ENCODE measurements around the gene INTS3.
"Not testable (repeated sequence)": the region's sequence is repeated elsewhere in the genome, so short reads cannot be mapped to it uniquely, and the experiment has no call there.

The INTS3 gene

GRCh38 chr1:153752571-153753195 lies 24.8 kb downstream of the INTS3 start:
- DNase-seq (ENCODE audit: low spot score) = no peak

DNA sequence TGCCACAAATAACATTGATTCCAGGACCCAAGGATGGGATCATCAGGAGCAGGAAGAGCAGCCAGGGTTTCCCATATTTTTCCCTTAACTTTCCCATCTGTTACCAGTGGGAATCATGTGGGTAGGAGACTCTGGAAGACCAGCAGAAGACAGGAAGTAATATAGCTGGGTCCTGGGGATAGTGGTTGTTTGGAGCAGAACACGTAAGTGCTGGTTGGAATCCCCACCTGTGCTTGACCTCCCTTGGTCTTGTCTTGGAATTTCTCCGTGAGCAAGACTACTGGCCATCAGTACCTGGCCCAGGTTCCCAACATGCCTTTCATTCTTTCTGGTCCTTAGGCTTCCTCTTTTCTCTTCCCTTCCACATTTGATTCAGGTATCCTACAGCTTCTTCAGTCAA lies 26.4 kb downstream of the INTS3 start:
- DNase-seq (ENCODE audit: low spot score) = no peak

DNA sequence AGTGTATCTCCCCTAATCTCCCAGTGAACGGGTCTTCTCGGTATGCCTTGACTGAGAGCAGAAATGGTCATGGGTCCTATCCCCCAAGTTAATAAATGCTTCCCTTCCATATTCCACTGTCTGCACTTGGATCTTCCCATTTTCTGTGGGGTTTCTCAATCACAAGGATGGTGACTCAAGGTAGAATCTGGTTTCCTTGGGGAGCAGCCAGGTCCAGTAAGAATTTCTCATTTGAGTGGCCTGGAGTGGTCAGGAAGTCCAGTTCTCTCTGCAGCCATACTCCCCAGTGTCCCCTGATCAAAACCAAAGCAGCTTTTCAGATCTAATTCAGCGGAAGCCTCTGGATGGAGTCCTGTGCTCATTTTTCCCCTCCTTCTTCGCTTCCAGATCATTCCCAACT lies 32.6 kb downstream of the INTS3 start:
- DNase-seq (ENCODE audit: low spot score) = peak; percentile 61

GRCh38 chr1:153763365-153764225 lies 35.7 kb downstream of the INTS3 start:
- DNase-seq (ENCODE audit: low spot score) = no peak

DNA sequence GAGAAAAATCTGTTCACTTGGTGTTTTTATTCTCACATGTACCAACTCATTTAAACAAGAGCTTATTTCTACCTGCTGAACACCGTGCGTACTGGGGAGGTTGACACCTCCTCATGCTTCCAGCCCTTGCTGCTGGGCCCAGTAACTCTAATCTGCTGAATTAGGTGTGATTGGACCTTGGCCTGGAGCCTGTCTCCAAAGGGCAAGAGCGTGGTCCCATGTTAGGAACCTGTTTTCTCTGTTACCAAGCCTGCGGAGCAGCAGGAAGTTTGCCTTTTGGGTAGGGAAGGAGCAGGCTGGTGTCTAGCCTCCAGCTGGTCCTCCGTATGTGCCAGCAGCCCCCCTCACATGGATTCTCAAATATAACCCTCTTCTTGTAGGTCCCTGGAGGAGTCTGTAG lies 36.5 kb downstream of the INTS3 start:
- DNase-seq (ENCODE audit: low spot score) = no peak

- DNase-seq (ENCODE audit: low spot score) = not testable (repeated sequence)
Measured at GRCh38 chr1:153766663-153767062, 38.8 kb downstream of the INTS3 start.

DNA sequence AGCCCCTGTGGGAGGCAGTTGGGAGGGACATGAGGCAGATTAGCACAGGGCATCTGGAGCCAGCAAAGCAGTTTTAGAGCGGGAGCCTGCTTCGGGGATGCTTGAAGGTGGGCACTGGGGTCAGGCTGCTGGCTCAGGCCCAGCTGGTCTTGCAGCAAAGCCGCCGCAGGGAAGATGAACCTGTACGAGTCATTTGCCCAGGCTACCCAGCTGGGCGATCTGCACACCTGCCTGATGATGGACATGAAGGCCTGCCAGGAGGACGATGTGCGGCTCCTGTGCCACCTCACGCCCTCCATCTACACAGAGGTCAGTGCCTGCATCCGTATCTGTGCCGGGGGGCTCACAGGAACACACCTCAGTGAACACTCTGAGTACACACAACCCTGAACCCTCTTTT lies 39.7 kb downstream of the INTS3 start:
- DNase-seq (ENCODE audit: low spot score) = no peak

DNA sequence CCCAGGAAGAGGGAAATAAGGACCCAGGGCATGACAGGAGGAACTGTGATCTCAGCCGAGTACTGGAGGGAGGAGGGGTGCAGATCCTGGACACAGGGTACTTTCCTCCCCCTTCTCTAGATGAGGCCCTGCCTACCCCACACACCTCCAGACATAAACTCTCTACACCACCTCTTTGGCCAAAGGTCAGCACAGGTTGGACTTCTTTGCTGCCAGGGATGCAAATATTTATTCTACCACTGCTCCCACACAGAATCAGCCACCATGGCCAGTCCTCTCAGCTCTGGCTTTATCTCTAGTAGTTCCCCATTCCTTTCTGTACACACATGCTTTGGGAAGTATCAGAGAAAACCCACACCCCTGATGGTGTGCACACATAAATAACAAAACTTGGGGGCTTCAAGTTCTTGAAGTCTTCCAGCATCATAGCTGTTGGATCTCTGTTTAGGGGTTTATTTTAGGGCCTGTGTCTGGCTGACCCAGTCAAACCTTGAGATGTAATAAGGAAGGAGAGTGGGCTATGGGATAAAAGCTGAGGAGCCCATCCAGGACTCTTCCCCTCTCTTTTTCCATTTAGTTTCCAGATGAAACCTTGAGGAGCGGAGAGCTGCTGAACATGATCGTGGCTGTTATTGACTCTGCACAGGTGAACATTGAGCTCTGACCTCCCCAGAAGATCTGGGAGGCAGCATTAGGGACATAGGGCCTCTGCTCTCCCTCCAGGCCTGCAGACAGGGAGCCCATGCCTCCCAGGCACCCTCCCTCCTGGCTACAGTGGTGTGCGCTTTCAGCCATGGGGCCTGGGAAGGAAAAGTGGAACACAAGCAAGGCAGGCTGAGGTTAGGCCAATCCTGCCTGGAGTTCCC lies 40.7 kb downstream of the INTS3 start:
- no peak for DNase-seq (ENCODE audit: low spot score)

DNA sequence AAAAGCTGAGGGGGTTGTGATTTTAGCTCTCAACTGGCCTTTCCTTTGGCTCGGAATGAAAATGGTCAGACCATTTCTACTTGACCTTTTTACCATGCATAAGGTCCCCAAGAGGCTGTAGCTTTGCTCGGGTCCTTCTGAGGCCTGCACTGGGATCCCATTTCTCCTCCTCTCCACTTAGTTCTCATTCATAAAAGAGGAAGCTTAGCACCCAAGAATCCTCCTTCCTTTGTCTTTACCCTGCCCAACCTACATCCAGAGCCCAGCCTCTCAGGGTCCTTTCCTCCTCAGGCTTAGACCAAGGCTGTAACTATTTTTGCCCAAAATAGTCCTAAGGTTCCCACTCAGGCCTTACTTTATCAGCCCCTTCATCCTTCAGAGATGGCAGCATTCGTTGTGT lies 41.4 kb downstream of the INTS3 start:
- no peak for DNase-seq (ENCODE audit: low spot score)

DNA sequence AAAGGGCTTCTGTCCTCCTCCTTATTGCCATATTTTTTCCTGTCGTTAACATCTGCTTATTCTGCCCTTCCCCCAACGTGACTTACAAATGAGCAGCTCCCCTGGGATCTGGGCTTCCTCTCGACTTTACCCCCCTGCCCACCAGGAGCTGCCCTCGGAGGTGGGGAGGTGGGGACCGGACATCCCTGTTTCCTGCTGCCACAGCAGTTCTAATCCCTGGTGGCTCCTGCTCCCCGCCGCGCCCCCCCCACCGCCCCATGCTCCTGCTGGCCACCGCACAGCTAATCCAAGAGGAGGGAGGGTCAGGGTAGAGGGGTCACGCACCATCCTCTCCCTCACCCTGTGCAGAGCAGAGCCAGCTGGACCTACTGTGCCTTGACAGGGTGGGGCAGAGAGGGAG lies 42.9 kb downstream of the INTS3 start:
- DNase-seq (ENCODE audit: low spot score) = no peak

GRCh38 chr1:153771261-153771660 lies 43.4 kb downstream of the INTS3 start:
- no peak for DNase-seq (ENCODE audit: low spot score)

- DNase-seq (ENCODE audit: low spot score) = no peak
Measured at GRCh38 chr1:153771841-153772593, 44.2 kb downstream of the INTS3 start.

DNA sequence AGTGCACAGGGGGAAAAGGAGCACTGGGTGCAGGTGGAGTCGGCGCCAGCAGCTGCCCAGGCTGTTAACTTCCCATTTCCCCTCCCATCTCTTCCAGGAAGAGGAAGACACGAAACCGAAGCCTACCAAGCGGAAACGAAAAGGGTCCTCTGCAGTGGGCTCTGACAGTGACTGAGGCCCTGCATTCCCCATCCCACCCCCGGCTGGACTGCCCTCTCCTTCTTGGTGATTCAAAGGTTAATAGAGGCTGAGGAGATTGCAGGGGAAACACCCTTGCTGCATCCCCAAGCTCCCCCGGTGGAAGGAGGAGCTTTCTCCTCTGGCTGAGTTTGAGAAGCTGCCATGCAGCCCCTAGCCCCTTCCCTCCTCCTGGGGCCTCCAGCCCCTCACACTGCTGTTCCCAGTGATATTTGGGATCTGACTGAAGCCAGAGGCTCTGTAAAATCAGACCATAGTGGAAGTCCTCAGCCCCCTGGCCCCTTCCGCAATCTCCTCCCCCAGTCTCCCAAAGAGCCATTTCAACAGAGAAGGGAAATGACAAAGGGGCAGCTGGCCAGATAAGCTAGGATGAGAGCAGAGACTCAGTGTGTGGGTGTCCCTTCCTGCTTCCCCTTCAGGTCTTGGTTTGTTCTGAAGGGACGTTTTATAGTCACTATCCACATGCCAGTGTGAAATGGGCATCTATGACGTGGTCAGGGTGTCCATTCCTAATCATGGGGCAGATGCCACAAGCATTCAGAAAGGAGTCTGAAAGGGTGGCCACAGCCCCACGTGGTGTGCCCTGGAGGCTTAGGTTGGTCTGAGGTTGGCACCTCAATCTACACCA lies 45.5 kb downstream of the INTS3 start:
- no peak for DNase-seq (ENCODE audit: low spot score)

GRCh38 chr1:153774026-153774595 lies 46.3 kb downstream of the INTS3 start:
- no peak for DNase-seq (ENCODE audit: low spot score)

GRCh38 chr1:153774780-153775457 lies 47.1 kb downstream of the INTS3 start, which contains the start of gene SLC27A3:
SLC27A3 (plus strand) TSS chr1:153775407; CDS start chr1:153775498, 91 bp downstream.
- peak; percentile 70 for DNase-seq (ENCODE audit: low spot score)

DNA sequence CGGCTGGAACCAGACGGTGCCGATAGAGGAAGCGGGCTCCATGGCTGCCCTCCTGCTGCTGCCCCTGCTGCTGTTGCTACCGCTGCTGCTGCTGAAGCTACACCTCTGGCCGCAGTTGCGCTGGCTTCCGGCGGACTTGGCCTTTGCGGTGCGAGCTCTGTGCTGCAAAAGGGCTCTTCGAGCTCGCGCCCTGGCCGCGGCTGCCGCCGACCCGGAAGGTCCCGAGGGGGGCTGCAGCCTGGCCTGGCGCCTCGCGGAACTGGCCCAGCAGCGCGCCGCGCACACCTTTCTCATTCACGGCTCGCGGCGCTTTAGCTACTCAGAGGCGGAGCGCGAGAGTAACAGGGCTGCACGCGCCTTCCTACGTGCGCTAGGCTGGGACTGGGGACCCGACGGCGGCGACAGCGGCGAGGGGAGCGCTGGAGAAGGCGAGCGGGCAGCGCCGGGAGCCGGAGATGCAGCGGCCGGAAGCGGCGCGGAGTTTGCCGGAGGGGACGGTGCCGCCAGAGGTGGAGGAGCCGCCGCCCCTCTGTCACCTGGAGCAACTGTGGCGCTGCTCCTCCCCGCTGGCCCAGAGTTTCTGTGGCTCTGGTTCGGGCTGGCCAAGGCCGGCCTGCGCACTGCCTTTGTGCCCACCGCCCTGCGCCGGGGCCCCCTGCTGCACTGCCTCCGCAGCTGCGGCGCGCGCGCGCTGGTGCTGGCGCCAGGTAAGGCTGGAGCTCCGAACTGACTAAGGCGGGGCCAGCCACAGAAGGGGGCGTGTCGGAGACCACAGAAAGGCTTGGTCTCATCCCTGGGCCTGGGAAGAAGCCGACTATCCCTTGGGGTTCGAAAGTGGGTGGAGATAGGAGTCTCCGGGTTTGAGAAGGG lies 47.8 kb downstream of the INTS3 start:
- DNase-seq (ENCODE audit: low spot score) = peak; percentile 43

- no peak for DNase-seq (ENCODE audit: low spot score)
Measured at GRCh38 chr1:153776352-153776751, 48.5 kb downstream of the INTS3 start.

- no peak for DNase-seq (ENCODE audit: low spot score)
Measured at GRCh38 chr1:153776845-153777370, 49.1 kb downstream of the INTS3 start.

GRCh38 chr1:153777648-153778047 lies 49.8 kb downstream of the INTS3 start:
- no peak for DNase-seq (ENCODE audit: low spot score)
